Activated CD4-positive, alpha-beta memory T cell treated with anti-CD3 and anti-CD28 coated beads, Interleukin-2, amount 10 ng/mL, durations not matched to agents 7 days and 5 days (primary cell): ENCODE measurements around the gene AKAP4. TPM values are rescaled to one million over a fixed set of nuclear protein-coding genes. Genes with fewer than 3 reads are reported as not detected.

Experiments
- CTCF ChIA-PET: fragments of 350-600 bp; sonication (Branson Sonifier 250); formaldehyde crosslinking; loops from one replicate; lab custom pipeline; 2021; ENCODE audit warnings: antibody characterized with exemption, inconsistent platforms; lab: Charles Lee
- POLR2A ChIA-PET: fragments of 350-600 bp; sonication (Branson Sonifier 250); formaldehyde crosslinking; loops from one replicate; lab custom pipeline; 2021; ENCODE audit warnings: antibody characterized with exemption; lab: Charles Lee
- DNase-seq: peaks from one replicate; pipeline ENCODE4 v3.0.0-alpha.2; 2020
- H3K27ac Mint-ChIP-seq: one replicate; pipeline ENCODE4 v1.8.0; 2021; ENCODE audit warnings: mild to moderate bottlenecking, mixed read lengths
- H3K27me3 Mint-ChIP-seq: one replicate; pipeline ENCODE4 v1.8.0; 2021; ENCODE audit warnings: mixed read lengths
- H3K36me3 Mint-ChIP-seq: one replicate; pipeline ENCODE4 v1.8.0; 2021; ENCODE audit warnings: low read depth, mixed read lengths
- H3K4me1 Mint-ChIP-seq: one replicate; pipeline ENCODE4 v1.8.0; 2021; ENCODE audit warnings: mixed read lengths
- H3K4me3 Mint-ChIP-seq: one replicate; pipeline ENCODE4 v1.8.0; 2021; ENCODE audit warnings: mild to moderate bottlenecking, mixed read lengths
- H3K9me3 Mint-ChIP-seq: one replicate; pipeline ENCODE4 v1.8.0; 2021; ENCODE audit warnings: mixed read lengths
- total RNA-seq, 2 experiments: library from RNA; stranded (reverse); gene quantifications; one replicate each; pipeline ENCODE4 v1.2.3, GENCODE V29; 2021

The AKAP4 gene
- total RNA-seq, 2 experiments from 2014 or later: not detected

DNA sequence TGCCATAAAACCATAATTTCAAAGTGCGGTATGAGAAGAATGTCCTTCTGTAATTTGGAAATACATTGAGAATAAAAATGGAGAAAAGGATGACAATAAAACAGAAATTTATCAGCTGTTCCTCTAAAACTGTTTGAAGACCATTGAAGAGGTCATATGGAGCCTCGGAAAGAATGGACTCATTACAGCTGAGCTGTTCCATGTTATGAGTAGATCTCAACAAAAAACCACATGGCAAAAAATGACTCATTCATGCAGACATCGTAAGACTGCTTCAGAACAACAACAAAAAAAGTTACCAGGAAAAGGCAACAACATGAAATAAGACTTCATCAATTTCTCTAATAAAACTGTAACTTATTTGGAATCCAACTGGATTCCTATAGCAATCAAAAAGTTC is 39.7 kb downstream of the AKAP4 start:
- Mint-ChIP-seq H3K4me1 (no peaks in the 10 kb centered on the region), H3K9me3 (no peaks in the 10 kb centered on the region), H3K4me3 (no peak overlapping the region), H3K27me3 (no peaks in the 10 kb centered on the region), H3K36me3 (no peaks in the 10 kb centered on the region), H3K27ac (no peak overlapping the region)
- ChIA-PET POLR2A (no interaction called here), CTCF (no interaction called here)
- no peak for DNase-seq

DNA sequence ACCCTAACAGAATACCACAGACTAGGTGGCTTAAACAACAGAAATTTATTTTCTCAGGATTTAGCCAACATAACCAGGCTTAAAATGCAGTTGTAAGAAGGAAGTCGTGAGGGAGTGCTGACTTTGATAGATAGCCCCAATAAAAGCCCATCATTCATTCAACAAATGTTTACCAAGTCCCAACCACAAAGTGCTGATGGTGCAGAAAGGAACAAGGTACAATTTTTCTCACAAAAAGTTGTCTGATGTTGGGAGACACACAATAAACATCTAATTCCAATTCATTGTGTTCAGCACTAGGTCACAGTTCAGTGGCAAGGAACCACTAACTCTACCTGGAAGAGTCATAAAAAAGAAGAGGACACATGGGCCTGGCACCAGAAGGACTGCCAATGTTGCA is 42.2 kb downstream of the AKAP4 start:
- CTCF ChIA-PET: no interaction called here

DNA sequence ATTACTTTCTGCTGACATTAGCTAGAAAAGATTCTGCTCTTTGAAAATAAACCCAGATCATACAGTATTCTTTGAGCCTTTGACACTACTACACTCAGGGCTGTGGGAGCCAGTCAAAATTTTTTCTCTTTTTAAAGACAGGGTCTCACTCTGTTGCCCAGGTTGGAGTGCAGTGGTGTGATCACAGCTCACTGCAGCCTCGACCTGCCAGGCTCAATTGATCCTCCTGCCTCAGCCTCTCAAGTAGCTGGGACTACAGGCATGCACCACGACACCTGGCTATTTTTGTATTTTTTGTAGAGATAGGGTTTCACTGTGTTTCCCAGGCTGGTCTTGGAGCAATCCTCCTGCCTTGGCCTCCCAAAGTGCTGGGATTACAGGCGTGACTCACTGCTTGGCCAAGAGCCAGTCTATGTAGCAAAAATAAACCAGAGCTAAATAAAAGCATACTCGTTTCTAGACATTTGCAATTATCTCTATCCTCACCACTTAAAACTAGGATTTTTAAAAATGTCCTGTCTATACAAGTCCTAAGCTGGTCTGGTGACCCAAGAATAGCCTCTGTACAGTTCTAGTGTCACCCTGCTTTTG is 43.2 kb downstream of the AKAP4 start:
- H3K4me3 Mint-ChIP-seq: no peak overlapping the region
- ChIA-PET CTCF (no interaction called here), POLR2A (no interaction called here)
- H3K27ac Mint-ChIP-seq: no peak overlapping the region
- no peaks in the 10 kb centered on the region for H3K9me3 Mint-ChIP-seq
- H3K36me3 Mint-ChIP-seq: no peaks in the 10 kb centered on the region
- DNase-seq: no peak
- H3K27me3 Mint-ChIP-seq: no peaks in the 10 kb centered on the region
- no peaks in the 10 kb centered on the region for H3K4me1 Mint-ChIP-seq

More for the DNA sequence above, 42.2 kb downstream of the AKAP4 start:
- Mint-ChIP-seq H3K9me3 (no peaks in the 10 kb centered on the region), H3K4me1 (no peaks in the 10 kb centered on the region), H3K27ac (no peak overlapping the region), H3K27me3 (no peaks in the 10 kb centered on the region), H3K4me3 (no peak overlapping the region), H3K36me3 (no peaks in the 10 kb centered on the region)
- no peak for DNase-seq
- POLR2A ChIA-PET: no interaction called here

DNA sequence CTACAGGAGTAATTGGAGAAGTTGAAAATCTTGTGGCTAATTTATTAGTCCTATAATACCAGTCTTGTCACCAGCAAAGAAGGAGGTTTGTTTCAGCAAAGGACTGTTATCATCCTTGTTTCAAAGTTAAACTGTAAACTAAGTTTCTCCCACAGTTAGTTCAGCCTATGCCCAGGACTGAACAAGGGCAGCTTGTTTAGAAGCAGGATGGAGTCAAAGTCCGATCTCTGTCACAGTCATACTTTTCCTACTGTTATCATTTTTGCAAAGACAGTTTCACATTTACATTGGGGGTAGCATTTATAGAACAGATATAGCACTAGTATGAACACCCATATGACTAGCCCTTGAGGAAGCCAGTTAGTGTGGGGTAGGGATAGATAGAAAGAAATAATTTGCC is 46.4 kb downstream of the AKAP4 start:
- Mint-ChIP-seq H3K4me1 (no peaks in the 10 kb centered on the region), H3K27me3 (no peaks in the 10 kb centered on the region), H3K9me3 (no peaks in the 10 kb centered on the region), H3K4me3 (no peak overlapping the region), H3K27ac (no peak overlapping the region), H3K36me3 (no peaks in the 10 kb centered on the region)
- no peak for DNase-seq
- ChIA-PET POLR2A (no interaction called here), CTCF (no interaction called here)

GRCh38 chrX:50152456-50152855 is 48.4 kb downstream of the AKAP4 start:
- Mint-ChIP-seq H3K4me3 (no peak overlapping the region), H3K27ac (no peak overlapping the region)
- CTCF ChIA-PET: no interaction called here

DNA sequence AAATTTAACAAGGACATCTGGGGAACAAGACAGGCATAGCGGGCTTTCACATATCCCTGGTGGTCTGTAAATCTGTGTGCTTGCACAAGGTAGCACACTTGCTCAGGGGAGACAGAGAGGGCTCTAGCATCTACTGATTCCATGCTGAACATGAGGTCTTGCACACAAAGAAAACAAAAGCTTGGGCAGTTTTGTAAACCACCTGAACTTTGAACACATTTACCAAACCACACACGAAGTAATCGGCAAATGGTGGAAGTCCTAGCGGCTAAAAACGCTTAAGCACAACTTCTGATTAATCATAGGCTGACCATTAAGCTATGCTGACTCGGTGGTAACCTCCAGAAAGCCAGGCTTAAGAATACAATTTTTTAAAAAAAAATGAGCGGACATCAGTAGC is 52.8 kb downstream of the AKAP4 start:
- CTCF ChIA-PET: no interaction called here

More at GRCh38 chrX:50152456-50152855, 48.4 kb downstream of the AKAP4 start:
- H3K9me3 Mint-ChIP-seq: no peaks in the 10 kb centered on the region
- H3K36me3 Mint-ChIP-seq: no peaks in the 10 kb centered on the region
- DNase-seq: no peak
- H3K4me1 Mint-ChIP-seq: no peaks in the 10 kb centered on the region
- H3K27me3 Mint-ChIP-seq: no peaks in the 10 kb centered on the region
- POLR2A ChIA-PET: no interaction called here

More for the DNA sequence above, 52.8 kb downstream of the AKAP4 start:
- Mint-ChIP-seq H3K4me1 (no peaks in the 10 kb centered on the region), H3K27ac (no peak overlapping the region), H3K4me3 (no peak overlapping the region), H3K36me3 (no peaks in the 10 kb centered on the region), H3K9me3 (no peaks in the 10 kb centered on the region), H3K27me3 (no peaks in the 10 kb centered on the region)
- no peak for DNase-seq
- POLR2A ChIA-PET: no interaction called here

Other genes with a start within 250 kb of the AKAP4 start
- 1 to 10 TPM in 1 of 2 experiments, under 1 TPM in 1; 0.98 to 1.2 TPM for gene CCNB3, start 3.8 kb upstream of the AKAP4 start, total RNA-seq